ENCODE results near the gene HOXA11.

Gene HOXA11

GRCh38 chr7:27133409-27134231 lies 51.4 kb downstream of the HOXA11 start:
- no peak for DNase-seq (ENCODE audit: low read depth in 2 of 2)

- DNase-seq (ENCODE audit: low read depth in 2 of 2) = no peak
Measured at GRCh38 chr7:27132978-27133377, 52.1 kb downstream of the HOXA11 start.

- DNase-seq (ENCODE audit: low read depth in 2 of 2) = no peak
Measured at GRCh38 chr7:27132214-27132613, 52.8 kb downstream of the HOXA11 start.

- DNase-seq (ENCODE audit: low read depth in 2 of 2) = no peak
Measured at GRCh38 chr7:27131390-27131819, 53.6 kb downstream of the HOXA11 start.

All from stimulated activated CD4-positive, alpha-beta T cell treated with anti-CD3 and anti-CD28 coated beads, Interleukin-4, amount 100 ng/mL, for 48 hours (primary cell).